Smooth muscle cell (in vitro differentiated cells): ENCODE data around the gene DHRSX. TPM values are rescaled to one million over a fixed set of nuclear protein-coding genes. Genes with fewer than 3 reads are reported as not detected.

Experiments
- DNase-seq: peaks from one replicate; lab custom pipeline; 2025; ENCODE audit not compliant: unreplicated experiment; lab: John Stamatoyannopoulos, UW
- H2AFZ ChIP-seq: fragments of 200-600 bp; sonication (generic); 2 replicates; pipeline ENCODE4 v1.6.0; 2016; ENCODE audit warnings: antibody characterized with exemption, low read depth, mild to moderate bottlenecking
- H3F3A ChIP-seq: fragments of 200-600 bp; sonication (generic); 2 replicates; pipeline ENCODE4 v1.6.0; 2017; ENCODE audit warnings: antibody characterized with exemption, low read depth
- H3K27ac ChIP-seq: fragments of 200-600 bp; sonication (generic); 2 replicates; pipeline ENCODE4 v1.5.1; 2016; ENCODE audit warnings: low read depth, mild to moderate bottlenecking
- H3K27me3 ChIP-seq: fragments of 200-600 bp; sonication (generic); 2 replicates; pipeline ENCODE4 v1.6.1; 2016; ENCODE audit warnings: low read depth, mild to moderate bottlenecking
- H3K36me3 ChIP-seq: fragments of 200-600 bp; sonication (generic); 2 replicates; pipeline ENCODE4 v1.5.1; 2016; ENCODE audit warnings: low read depth
- H3K4me1 ChIP-seq: fragments of 200-600 bp; sonication (generic); 2 replicates; pipeline ENCODE4 v1.5.1; 2016; ENCODE audit warnings: low read depth
- H3K4me2 ChIP-seq: fragments of 200-600 bp; sonication (generic); 2 replicates; pipeline ENCODE4 v1.6.0; 2016; ENCODE audit warnings: mild to moderate bottlenecking
- H3K4me3 ChIP-seq: fragments of 200-600 bp; sonication (generic); 2 replicates; pipeline ENCODE4 v1.5.1; 2016; ENCODE audit warnings: mild to moderate bottlenecking
- H3K79me2 ChIP-seq: fragments of 200-600 bp; sonication (generic); 2 replicates; pipeline ENCODE4 v1.6.0; 2016; ENCODE audit warnings: low read depth, mild to moderate bottlenecking
- H3K9ac ChIP-seq: fragments of 200-600 bp; sonication (generic); 2 replicates; pipeline ENCODE4 v1.6.0; 2016; ENCODE audit warnings: low read depth
- H3K9me3 ChIP-seq: fragments of 200-600 bp; sonication (generic); replicated peaks from 2 replicates; pipeline ENCODE4 v1.5.1; 2016; ENCODE audit warnings: low read depth
- H4K20me1 ChIP-seq: fragments of 200-600 bp; sonication (generic); 2 replicates; pipeline ENCODE4 v1.6.0; 2016; ENCODE audit warnings: low read depth
- WGBS: methylation state at CpG from one replicate; pipeline ENCODE4 v1.1.7; 2016; ENCODE audit warnings: low lambda C conversion rate; 5-methylcytosine and 5-hydroxymethylcytosine counted together
- polyA plus RNA-seq: library from polyadenylated mRNA; unstranded; fragments of >200 nt; fragmentation: Nextera tagmentation; extraction: Ambion mirVana; gene quantifications from 2 replicates; pipeline ENCODE4 v1.2.1, GENCODE V29; 2016
- total RNA-seq: library from RNA; depleted of rRNA; stranded (reverse); fragments of >200 nt; gene quantifications from 2 replicates; pipeline ENCODE4 v1.2.3, GENCODE V29; 2014
- TF ChIP-seq, protein P1 (sequence below): fragments of 200-600 bp; sonication (generic); IDR thresholded peaks from 2 replicates; pipeline ENCODE4 v1.5.1; 2017; ENCODE audit warnings: borderline replicate concordance, mild to moderate bottlenecking, antibody characterized with exemption; ENCODE audit not compliant: insufficient read depth, poor library complexity, severe bottlenecking

DHRSX gene, protein sequence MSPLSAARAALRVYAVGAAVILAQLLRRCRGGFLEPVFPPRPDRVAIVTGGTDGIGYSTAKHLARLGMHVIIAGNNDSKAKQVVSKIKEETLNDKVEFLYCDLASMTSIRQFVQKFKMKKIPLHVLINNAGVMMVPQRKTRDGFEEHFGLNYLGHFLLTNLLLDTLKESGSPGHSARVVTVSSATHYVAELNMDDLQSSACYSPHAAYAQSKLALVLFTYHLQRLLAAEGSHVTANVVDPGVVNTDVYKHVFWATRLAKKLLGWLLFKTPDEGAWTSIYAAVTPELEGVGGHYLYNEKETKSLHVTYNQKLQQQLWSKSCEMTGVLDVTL
- total RNA-seq: 31.1 and 32.5 TPM in 2 replicates
- 49.9 and 53.9 TPM in 2 replicates for polyA plus RNA-seq

DNA sequence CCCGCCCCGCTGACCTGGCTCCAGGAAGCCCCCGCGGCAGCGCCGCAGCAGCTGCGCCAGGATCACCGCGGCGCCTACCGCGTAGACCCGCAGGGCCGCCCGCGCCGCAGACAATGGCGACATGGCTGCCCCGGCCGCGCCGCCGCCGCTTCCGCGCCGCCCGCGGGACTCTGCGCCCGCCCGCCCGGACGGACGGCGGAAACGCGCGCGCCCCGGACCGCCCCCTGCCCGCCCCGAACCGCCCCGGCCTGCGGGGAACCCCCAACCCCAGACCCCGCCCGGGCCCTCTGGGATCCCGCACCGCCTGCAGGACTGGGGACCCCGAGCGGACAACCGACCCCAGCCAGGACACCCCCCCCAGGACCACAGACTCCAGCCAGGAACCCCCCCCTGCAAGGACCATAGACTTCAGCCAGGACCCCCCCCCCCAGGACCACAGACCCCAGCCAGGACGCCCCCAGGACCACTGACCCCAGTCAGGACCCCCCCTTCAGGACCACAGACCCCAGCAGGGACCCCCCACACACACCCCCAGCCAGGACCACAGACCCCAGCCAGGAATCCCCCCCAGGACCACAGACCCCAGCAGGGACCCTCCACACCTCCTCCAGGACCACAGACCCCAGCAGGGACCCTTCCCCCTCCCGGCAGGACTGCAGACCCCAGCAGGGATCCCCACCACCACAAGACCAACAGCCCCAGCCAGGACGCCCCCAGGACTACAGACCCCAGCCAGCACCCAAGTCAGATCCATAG, at the start of gene DHRSX, which contains the start of gene ZBED1:
Gene DHRSX, minus strand, starts transcription at position 174 of the 756 bp plus-strand sequence. Its CDS starts 51 bp downstream, at position 123.
Gene ZBED1, minus strand, starts transcription at position 174 of the 756 bp plus-strand sequence. CDS start 10,257 bp downstream, outside the sequence.
- H3K4me3 ChIP-seq: peak within 1 kb of the TSS; percentile 91
- H2AFZ ChIP-seq: no peak within 1 kb of the TSS
- no peaks in the 10 kb centered on the region for H3K27me3 ChIP-seq
- peak within 1 kb of the TSS; percentile 88 for H3K27ac ChIP-seq
- H3K4me1 ChIP-seq: peaks cover 25% of the 10 kb centered on the region
- H3K9ac ChIP-seq: peak within 1 kb of the TSS; percentile 94
- peaks cover 42% of the 10 kb centered on the region for H3K79me2 ChIP-seq
- H3K36me3 ChIP-seq: no peaks in the 10 kb centered on the region
- TF ChIP-seq, protein P1, sequence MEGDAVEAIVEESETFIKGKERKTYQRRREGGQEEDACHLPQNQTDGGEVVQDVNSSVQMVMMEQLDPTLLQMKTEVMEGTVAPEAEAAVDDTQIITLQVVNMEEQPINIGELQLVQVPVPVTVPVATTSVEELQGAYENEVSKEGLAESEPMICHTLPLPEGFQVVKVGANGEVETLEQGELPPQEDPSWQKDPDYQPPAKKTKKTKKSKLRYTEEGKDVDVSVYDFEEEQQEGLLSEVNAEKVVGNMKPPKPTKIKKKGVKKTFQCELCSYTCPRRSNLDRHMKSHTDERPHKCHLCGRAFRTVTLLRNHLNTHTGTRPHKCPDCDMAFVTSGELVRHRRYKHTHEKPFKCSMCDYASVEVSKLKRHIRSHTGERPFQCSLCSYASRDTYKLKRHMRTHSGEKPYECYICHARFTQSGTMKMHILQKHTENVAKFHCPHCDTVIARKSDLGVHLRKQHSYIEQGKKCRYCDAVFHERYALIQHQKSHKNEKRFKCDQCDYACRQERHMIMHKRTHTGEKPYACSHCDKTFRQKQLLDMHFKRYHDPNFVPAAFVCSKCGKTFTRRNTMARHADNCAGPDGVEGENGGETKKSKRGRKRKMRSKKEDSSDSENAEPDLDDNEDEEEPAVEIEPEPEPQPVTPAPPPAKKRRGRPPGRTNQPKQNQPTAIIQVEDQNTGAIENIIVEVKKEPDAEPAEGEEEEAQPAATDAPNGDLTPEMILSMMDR: no peak
- no peaks in the 10 kb centered on the region for H3K9me3 ChIP-seq
- H4K20me1 ChIP-seq: peaks cover 35% of the 10 kb centered on the region
- WGBS: 5% methylated on average over 22 of the region's 57 CpGs
- no peak for DNase-seq
- H3F3A ChIP-seq: peaks cover 3% of the 10 kb centered on the region
- peak within 1 kb of the TSS; percentile 89 for H3K4me2 ChIP-seq

DNA sequence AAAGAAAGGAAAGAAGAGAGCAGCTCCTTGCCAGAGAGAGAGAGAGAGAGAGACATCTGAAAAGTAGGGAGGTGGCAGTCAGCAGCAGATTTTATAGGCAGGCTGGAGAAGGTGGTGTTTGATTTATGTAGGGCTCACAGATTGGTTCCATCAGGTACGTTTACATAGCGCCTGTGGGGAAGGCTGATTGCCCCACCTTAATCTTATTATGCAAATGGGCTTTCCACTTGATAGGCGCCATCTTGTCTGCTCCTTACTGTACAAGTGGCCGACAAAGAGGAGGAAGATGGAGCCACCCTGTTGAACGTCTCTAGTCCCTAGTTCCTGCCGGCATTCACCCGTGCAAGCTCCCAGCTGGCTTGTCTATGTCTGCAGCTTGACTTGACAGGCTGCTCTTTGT, 49.1 kb upstream of the DHRSX start:
- no peak overlapping the region for H3K27ac ChIP-seq
- H3K4me2 ChIP-seq: no peak overlapping the region
- H2AFZ ChIP-seq: no peak overlapping the region

DNA sequence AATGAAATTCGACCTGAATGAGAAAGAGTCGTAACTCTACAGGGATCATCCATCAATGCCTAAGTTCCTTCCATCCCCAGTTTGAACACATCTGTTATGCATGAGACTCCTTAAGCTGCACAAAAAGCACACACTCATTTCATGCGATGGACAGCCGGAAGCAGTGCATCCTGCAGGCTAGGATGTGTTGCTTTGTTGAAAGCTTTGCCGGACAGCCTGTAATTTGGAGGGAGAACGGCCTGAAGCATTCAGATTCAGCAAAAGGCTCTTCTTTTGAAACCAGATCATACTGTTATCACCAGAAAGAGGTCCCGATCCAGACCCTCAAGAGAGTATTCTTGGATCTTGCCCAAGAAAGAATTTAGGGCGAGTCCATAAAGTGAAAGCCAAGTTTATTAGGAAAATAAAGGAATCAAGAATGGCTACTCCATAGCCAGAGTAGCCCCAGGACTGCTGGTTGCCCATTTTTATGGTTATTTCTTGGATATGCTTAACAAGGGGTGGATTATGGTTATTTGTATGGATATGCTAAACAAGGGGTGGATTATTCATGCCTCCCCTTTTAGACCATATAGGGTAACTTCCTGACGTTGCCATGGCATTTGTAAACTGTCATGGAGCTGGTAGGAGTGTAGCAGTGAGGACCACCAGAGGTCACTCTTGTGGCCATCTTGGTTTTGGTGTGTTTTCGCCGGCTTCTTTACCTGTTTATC, 48.1 kb upstream of the DHRSX start:
- H3K4me2 ChIP-seq: no peak overlapping the region
- no peaks in the 10 kb centered on the region for H3K27me3 ChIP-seq
- peaks cover 10% of the 10 kb centered on the region for H3F3A ChIP-seq
- TF ChIP-seq, protein P1: no peak
- no peak overlapping the region for H3K27ac ChIP-seq
- 57% methylated on average over 11 of the region's 11 CpGs for WGBS
- H3K9ac ChIP-seq: no peak overlapping the region
- H3K4me1 ChIP-seq: no peaks in the 10 kb centered on the region
- H2AFZ ChIP-seq: no peak overlapping the region
- H3K9me3 ChIP-seq: no peaks in the 10 kb centered on the region
- H4K20me1 ChIP-seq: no peaks in the 10 kb centered on the region
- no peaks in the 10 kb centered on the region for H3K36me3 ChIP-seq
- no peaks in the 10 kb centered on the region for H3K79me2 ChIP-seq
- no peak overlapping the region for H3K4me3 ChIP-seq
- DNase-seq: no peak

More for the DNA sequence above, 49.1 kb upstream of the DHRSX start:
- H3K9me3 ChIP-seq: no peaks in the 10 kb centered on the region
- DNase-seq: no peak
- H3F3A ChIP-seq: peaks cover 10% of the 10 kb centered on the region
- no peak overlapping the region for H3K4me3 ChIP-seq
- H3K27me3 ChIP-seq: no peaks in the 10 kb centered on the region
- no peaks in the 10 kb centered on the region for H4K20me1 ChIP-seq
- no peaks in the 10 kb centered on the region for H3K36me3 ChIP-seq
- WGBS: 55% methylated on average over 7 of the region's 7 CpGs
- no peaks in the 10 kb centered on the region for H3K4me1 ChIP-seq
- no peak overlapping the region for H3K9ac ChIP-seq
- TF ChIP-seq, protein P1: no peak
- H3K79me2 ChIP-seq: no peaks in the 10 kb centered on the region
